ENCODE results near the gene NUPR1. TPM values are rescaled to one million over a fixed set of nuclear protein-coding genes. Genes with fewer than 3 reads are reported as not detected.
"Not testable (repeated sequence)": the region's sequence is repeated elsewhere in the genome, so short reads cannot be mapped to it uniquely, and the experiment has no call there.

Gene NUPR1
- total and polyA plus RNA-seq, 8 donors = 31.3 to 142 (median 39.0) TPM

GRCh38 chr16:28486266-28486665, 52.5 kb downstream of the NUPR1 start:
- Histone ChIP-seq H3K4me3 (no peak overlapping the region), H3K27ac (no peak overlapping the region), H3K27me3 (no peaks in the 10 kb centered on the region), H3K36me3 (peaks cover 0 to 86% of the 10 kb centered on the region in 2 donors), H3K9me3 (no peaks in the 10 kb centered on the region), H3K4me1 (peaks cover 3 to 24% of the 10 kb centered on the region in 2 donors)
- intact Hi-C loops (cut with DNase I) = no loop called here
- TF ChIP-seq CTCF (IDR thresholded peaks at IDR 0.05) = no peak
- no peak for ATAC-seq
- DNase-seq = no peak

- H3K36me3 ChIP-seq = peaks cover 0 to 96% of the 10 kb centered on the region in 2 donors
- DNase-seq; H3K4me3 ChIP-seq; H3K4me1 ChIP-seq; H3K27ac ChIP-seq; H3K27me3 ChIP-seq; ATAC-seq; intact Hi-C loops (cut with DNase I); H3K9me3 ChIP-seq: not testable (repeated sequence)
Observed at GRCh38 chr16:28483361-28483760, 55.4 kb downstream of the NUPR1 start.

Other genes starting within 250 kb of the NUPR1 start
- gene SBK1, start 246.4 kb downstream of the NUPR1 start, total RNA-seq = 1 to 10 TPM; 1.7 to 2.8 TPM
- gene SBK1, start 246.4 kb downstream of the NUPR1 start, polyA plus RNA-seq (ENCODE audit: insufficient read length in 6 of 6) = 10 to 100 TPM; 13.0 to 16.4 (median 15.5) TPM
- 1 to 10 TPM in 1 of 2 donors, under 1 TPM in 1; 0.76 to 4.7 TPM for gene NPIPB6, start 175.5 kb downstream of the NUPR1 start, total RNA-seq
- gene NPIPB6, start 175.5 kb downstream of the NUPR1 start, polyA plus RNA-seq (ENCODE audit: insufficient read length in 6 of 6) = 1 to 10 TPM in 5 of 6 donors, under 1 TPM in 1; 0.89 to 2.9 (median 2.2) TPM
- gene EIF3CL, start 135.1 kb downstream of the NUPR1 start, total RNA-seq = 10 to 100 TPM; 10.6 to 42.2 TPM
- 100 to 1,000 TPM in 2 of 6 donors, 10 to 100 TPM in 4; 48.6 to 107 (median 66.4) TPM for gene EIF3CL, start 135.1 kb downstream of the NUPR1 start, polyA plus RNA-seq (ENCODE audit: insufficient read length in 6 of 6)
- not detected for gene NPIPB7, start 66.6 kb downstream of the NUPR1 start, total RNA-seq
- under 1 TPM in 3 of 6 donors, not detected in 3; 0.18 to 0.41 (median 0.33) TPM for gene NPIPB7, start 66.6 kb downstream of the NUPR1 start, polyA plus RNA-seq (ENCODE audit: insufficient read length in 6 of 6)
- 10 to 100 TPM; 57.5 to 72.8 TPM for gene CLN3, start 46.9 kb downstream of the NUPR1 start, total RNA-seq
- gene CLN3, start 46.9 kb downstream of the NUPR1 start, polyA plus RNA-seq (ENCODE audit: insufficient read length in 6 of 6) = 10 to 100 TPM; 22.1 to 29.0 (median 24.8) TPM
- gene APOBR, start 44.3 kb downstream of the NUPR1 start, total RNA-seq = 10 to 100 TPM in 1 of 2 donors, 1 to 10 TPM in 1; 6.2 to 22.9 TPM
- 1 to 10 TPM; 1.0 to 1.7 (median 1.4) TPM for gene APOBR, start 44.3 kb downstream of the NUPR1 start, polyA plus RNA-seq (ENCODE audit: insufficient read length in 6 of 6)
- under 1 TPM in 1 of 2 donors, not detected in 1; 0.94 TPM for gene IL27, start 32.1 kb downstream of the NUPR1 start, total RNA-seq
- under 1 TPM in 1 of 6 donors, not detected in 5; 0.38 TPM for gene IL27, start 32.1 kb downstream of the NUPR1 start, polyA plus RNA-seq (ENCODE audit: insufficient read length in 6 of 6)
- 10 to 100 TPM; 16.6 to 27.4 TPM for gene SGF29, start 14.9 kb upstream of the NUPR1 start, total RNA-seq
- 10 to 100 TPM; 12.1 to 29.8 (median 21.8) TPM for gene SGF29, start 14.9 kb upstream of the NUPR1 start, polyA plus RNA-seq (ENCODE audit: insufficient read length in 6 of 6)
- 10 to 100 TPM in 1 of 2 donors, 1 to 10 TPM in 1; 5.2 to 16.6 TPM for gene SULT1A2, start 58.1 kb upstream of the NUPR1 start, total RNA-seq
- 1 to 10 TPM; 2.9 to 3.9 (median 3.7) TPM for gene SULT1A2, start 58.1 kb upstream of the NUPR1 start, polyA plus RNA-seq (ENCODE audit: insufficient read length in 6 of 6)
- gene SULT1A1, start 71.1 kb upstream of the NUPR1 start, total RNA-seq = 10 to 100 TPM; 38.6 to 68.6 TPM
- 10 to 100 TPM; 21.8 to 45.3 (median 34.4) TPM for gene SULT1A1, start 71.1 kb upstream of the NUPR1 start, polyA plus RNA-seq (ENCODE audit: insufficient read length in 6 of 6)
- under 1 TPM; 0.16 to 0.38 TPM for gene NPIPB8, start 99.1 kb upstream of the NUPR1 start, total RNA-seq
- gene NPIPB8, start 99.1 kb upstream of the NUPR1 start, polyA plus RNA-seq (ENCODE audit: insufficient read length in 6 of 6) = 1 to 10 TPM; 1.1 to 6.0 (median 2.2) TPM
- gene EIF3C, start 172.5 kb upstream of the NUPR1 start, total RNA-seq = 100 to 1,000 TPM; 354 to 395 TPM
- 100 to 1,000 TPM; 273 to 478 (median 321) TPM for gene EIF3C, start 172.5 kb upstream of the NUPR1 start, polyA plus RNA-seq (ENCODE audit: insufficient read length in 6 of 6)
- gene NPIPB9, start 212.8 kb upstream of the NUPR1 start, total RNA-seq = 1 to 10 TPM; 1.2 to 1.5 TPM
- 1 to 10 TPM in 5 of 6 donors, under 1 TPM in 1; 0.47 to 4.5 (median 2.7) TPM for gene NPIPB9, start 212.8 kb upstream of the NUPR1 start, polyA plus RNA-seq (ENCODE audit: insufficient read length in 6 of 6)